Muscle layer of colon (tissue), 2 donors: ENCODE measurements around the gene PRDM16.

ENCODE experiments used
- H3K27ac ChIP-seq: one replicate; pipeline ENCODE4 v1.7.0; 2013; ENCODE audit warnings: low read depth, mild to moderate bottlenecking, low read length, moderate library complexity
- H3K27me3 ChIP-seq, 2 donors: one replicate each; pipeline ENCODE4 v1.7.0; 2013; ENCODE audit warnings: low read length in 2 of 2, mild to moderate bottlenecking in 2 of 2; ENCODE audit not compliant: insufficient read depth in 2 of 2, control insufficient read depth in 1 of 2
- H3K36me3 ChIP-seq: one replicate; pipeline ENCODE4 v1.7.0; 2013; ENCODE audit warnings: mild to moderate bottlenecking, low read length; ENCODE audit not compliant: insufficient read depth
- H3K4me1 ChIP-seq: one replicate; pipeline ENCODE4 v1.7.0; 2013; ENCODE audit warnings: mild to moderate bottlenecking, low read length; ENCODE audit not compliant: insufficient read depth
- H3K4me3 ChIP-seq, 2 donors: one replicate each; pipeline ENCODE4 v1.7.0; 2013; ENCODE audit warnings: low read length in 2 of 2, low read depth in 1 of 2, mild to moderate bottlenecking in 1 of 2, moderate library complexity in 1 of 2
- H3K9ac ChIP-seq: one replicate; pipeline ENCODE4 v1.7.0; 2013; ENCODE audit warnings: low read length
- H3K9me3 ChIP-seq: one replicate; pipeline ENCODE4 v1.7.0; 2013; ENCODE audit warnings: mild to moderate bottlenecking, low read length
- donor health status: abdominal sarcoma.
- donor health status: Adenocarcinoma of cecum.

Gene PRDM16

DNA sequence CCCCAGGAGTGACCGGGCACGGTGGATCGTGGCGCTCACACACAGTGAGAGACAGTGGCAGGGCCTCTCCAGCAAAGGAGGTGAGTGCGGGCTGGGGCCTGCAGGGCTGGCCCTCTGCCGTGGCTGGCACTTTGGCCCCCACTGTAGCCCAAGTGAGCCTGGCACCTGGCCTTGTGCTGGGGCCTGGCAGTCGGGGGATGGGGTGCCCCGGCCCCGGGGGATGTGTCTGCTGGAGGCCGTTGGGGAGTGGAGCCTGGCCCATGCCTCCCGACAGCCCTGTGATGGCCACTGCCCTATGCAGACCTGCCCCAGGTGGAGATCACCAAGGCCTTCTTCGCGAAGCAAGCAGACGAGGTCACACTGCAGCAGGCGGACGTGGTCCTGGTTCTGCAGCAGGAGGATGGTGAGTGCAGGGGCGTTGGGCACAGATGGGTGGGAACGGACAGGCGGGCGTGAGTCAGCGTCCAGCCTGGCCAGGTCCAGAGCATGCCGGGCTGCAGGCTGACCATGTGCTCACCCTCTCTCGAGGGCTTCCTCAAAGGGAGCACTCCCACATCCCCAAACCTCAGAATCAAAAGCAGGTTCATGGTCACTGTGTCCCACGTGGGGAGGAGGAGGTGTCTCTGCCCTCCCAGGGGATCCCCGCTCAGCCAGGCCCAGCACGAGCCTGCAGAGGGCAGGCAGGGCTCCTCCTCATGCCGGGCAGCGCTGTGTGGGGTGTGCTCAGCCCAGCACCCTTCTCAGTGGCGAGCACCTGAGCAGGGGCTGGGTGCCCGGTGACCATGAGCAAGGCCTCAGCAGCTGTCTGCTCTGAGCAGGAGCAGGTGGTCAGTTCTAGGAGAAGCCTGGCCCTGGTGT is 410.7 kb downstream of the PRDM16 start:
- no peaks in the 10 kb centered on the region for H3K36me3 ChIP-seq
- no peak overlapping the region for H3K27ac ChIP-seq
- no peak overlapping the region for H3K9ac ChIP-seq
- H3K27me3 ChIP-seq, result peaks cover 0 to 20% of the 10 kb centered on the region in 2 donors
- no peaks in the 10 kb centered on the region for H3K4me1 ChIP-seq
- no peak overlapping the region for H3K4me3 ChIP-seq
- H3K9me3 ChIP-seq, result no peaks in the 10 kb centered on the region

DNA sequence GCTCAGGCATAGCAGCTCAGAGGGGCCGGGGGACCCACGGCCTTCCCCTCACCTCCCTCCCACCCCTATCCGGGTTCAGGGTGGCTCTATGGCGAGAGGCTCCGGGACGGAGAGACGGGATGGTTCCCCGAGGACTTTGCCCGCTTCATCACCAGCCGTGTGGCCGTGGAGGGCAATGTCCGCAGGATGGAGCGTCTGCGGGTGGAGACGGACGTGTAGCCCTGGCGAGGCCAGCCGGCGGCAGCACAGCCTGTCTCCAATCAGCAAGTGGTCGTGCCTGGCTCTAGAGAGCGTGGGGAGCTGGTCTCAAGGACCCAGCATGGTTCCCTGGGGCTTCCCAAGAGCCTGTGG is 411.3 kb downstream of the PRDM16 start:
- H3K36me3 ChIP-seq, result no peaks in the 10 kb centered on the region
- H3K27me3 ChIP-seq, result peaks cover 0 to 20% of the 10 kb centered on the region in 2 donors
- no peak overlapping the region for H3K9ac ChIP-seq
- no peak overlapping the region for H3K4me3 ChIP-seq
- H3K9me3 ChIP-seq, result no peaks in the 10 kb centered on the region
- H3K4me1 ChIP-seq, result no peaks in the 10 kb centered on the region
- no peak overlapping the region for H3K27ac ChIP-seq

GRCh38 chr1:3481046-3481445 is 412.0 kb downstream of the PRDM16 start:
- H3K4me1 ChIP-seq, result no peaks in the 10 kb centered on the region
- no peak overlapping the region for H3K9ac ChIP-seq
- no peaks in the 10 kb centered on the region for H3K9me3 ChIP-seq
- no peaks in the 10 kb centered on the region for H3K36me3 ChIP-seq
- H3K27me3 ChIP-seq, result peaks cover 0 to 18% of the 10 kb centered on the region in 2 donors
- no peak overlapping the region for H3K4me3 ChIP-seq
- H3K27ac ChIP-seq, result no peak overlapping the region

- Histone ChIP-seq H3K9me3 (no peaks in the 10 kb centered on the region), H3K27ac (no peak overlapping the region), H3K4me1 (no peaks in the 10 kb centered on the region), H3K36me3 (no peaks in the 10 kb centered on the region), H3K4me3 (no peak overlapping the region), H3K27me3 (peaks cover 0 to 11% of the 10 kb centered on the region in 2 donors), H3K9ac (no peak overlapping the region)
Observed at GRCh38 chr1:3481836-3482375, 412.9 kb downstream of the PRDM16 start.

GRCh38 chr1:3482378-3482849 is 413.4 kb downstream of the PRDM16 start:
- H3K9me3 ChIP-seq, result no peaks in the 10 kb centered on the region
- H3K4me3 ChIP-seq, result no peak overlapping the region
- no peaks in the 10 kb centered on the region for H3K36me3 ChIP-seq
- no peak overlapping the region for H3K9ac ChIP-seq
- H3K27ac ChIP-seq, result no peak overlapping the region
- no peaks in the 10 kb centered on the region for H3K4me1 ChIP-seq
- H3K27me3 ChIP-seq, result peaks cover 0 to 11% of the 10 kb centered on the region in 2 donors

- no peak overlapping the region for H3K9ac ChIP-seq
- no peaks in the 10 kb centered on the region for H3K4me1 ChIP-seq
- H3K36me3 ChIP-seq, result no peaks in the 10 kb centered on the region
- no peak overlapping the region for H3K4me3 ChIP-seq
- no peaks in the 10 kb centered on the region for H3K9me3 ChIP-seq
- H3K27me3 ChIP-seq, result peaks cover 0 to 11% of the 10 kb centered on the region in 2 donors
- no peak overlapping the region for H3K27ac ChIP-seq
Observed at GRCh38 chr1:3483380-3483779, 414.4 kb downstream of the PRDM16 start.

GRCh38 chr1:3483801-3484444 is 414.9 kb downstream of the PRDM16 start:
- H3K4me1 ChIP-seq, result no peaks in the 10 kb centered on the region
- no peak overlapping the region for H3K9ac ChIP-seq
- H3K36me3 ChIP-seq, result no peaks in the 10 kb centered on the region
- no peak overlapping the region for H3K27ac ChIP-seq
- H3K4me3 ChIP-seq, result no peak overlapping the region
- H3K27me3 ChIP-seq, result peaks cover 0 to 11% of the 10 kb centered on the region in 2 donors
- no peaks in the 10 kb centered on the region for H3K9me3 ChIP-seq

DNA sequence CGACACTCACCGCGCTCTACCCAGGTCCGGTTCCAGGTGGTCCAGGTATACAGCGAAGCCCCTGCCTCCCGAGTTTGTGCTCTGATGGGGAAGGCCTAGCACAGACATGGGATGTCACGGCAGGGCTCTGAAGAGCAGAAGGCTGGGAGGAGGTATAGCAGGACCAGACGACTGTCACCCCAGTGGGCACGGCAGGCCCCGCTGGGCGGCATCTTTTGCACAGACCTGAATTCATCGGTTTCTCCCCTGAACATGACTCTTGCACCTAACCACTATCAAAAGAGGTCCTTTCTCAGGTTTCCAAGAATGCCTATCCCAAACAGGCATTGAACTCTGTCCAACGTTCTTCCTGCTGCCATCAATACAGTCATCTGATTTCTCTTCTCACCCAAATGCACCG is 416.0 kb downstream of the PRDM16 start:
- no peak overlapping the region for H3K9ac ChIP-seq

More for the DNA sequence above, 416.0 kb downstream of the PRDM16 start:
- no peaks in the 10 kb centered on the region for H3K4me1 ChIP-seq
- no peaks in the 10 kb centered on the region for H3K9me3 ChIP-seq
- H3K36me3 ChIP-seq, result no peaks in the 10 kb centered on the region
- H3K27ac ChIP-seq, result no peak overlapping the region
- H3K27me3 ChIP-seq, result peaks cover 0 to 11% of the 10 kb centered on the region in 2 donors
- no peak overlapping the region for H3K4me3 ChIP-seq
